A673 (cell line): Measurements from ENCODE around the gene ERMAP.

Experiments used
- EZH2 ChIP-seq: fragments of 200-600 bp; sonication (generic); IDR thresholded peaks from 2 replicates; pipeline ENCODE4 v1.6.1; 2017; ENCODE audit warnings: borderline replicate concordance, low read depth, mild to moderate bottlenecking, mixed read lengths, antibody characterized with exemption, low read length; ENCODE audit not compliant: poor library complexity, severe bottlenecking
- TF ChIP-seq, protein P1 (sequence below): fragments of 300-800, 200-600 bp; sonication (generic); conservative IDR thresholded peaks from 2 replicates; pipeline ENCODE4 v1.5.1; 2017; ENCODE audit warnings: low read depth, mild to moderate bottlenecking, antibody characterized with exemption, low read length, moderate library complexity, mixed read lengths

DNA sequence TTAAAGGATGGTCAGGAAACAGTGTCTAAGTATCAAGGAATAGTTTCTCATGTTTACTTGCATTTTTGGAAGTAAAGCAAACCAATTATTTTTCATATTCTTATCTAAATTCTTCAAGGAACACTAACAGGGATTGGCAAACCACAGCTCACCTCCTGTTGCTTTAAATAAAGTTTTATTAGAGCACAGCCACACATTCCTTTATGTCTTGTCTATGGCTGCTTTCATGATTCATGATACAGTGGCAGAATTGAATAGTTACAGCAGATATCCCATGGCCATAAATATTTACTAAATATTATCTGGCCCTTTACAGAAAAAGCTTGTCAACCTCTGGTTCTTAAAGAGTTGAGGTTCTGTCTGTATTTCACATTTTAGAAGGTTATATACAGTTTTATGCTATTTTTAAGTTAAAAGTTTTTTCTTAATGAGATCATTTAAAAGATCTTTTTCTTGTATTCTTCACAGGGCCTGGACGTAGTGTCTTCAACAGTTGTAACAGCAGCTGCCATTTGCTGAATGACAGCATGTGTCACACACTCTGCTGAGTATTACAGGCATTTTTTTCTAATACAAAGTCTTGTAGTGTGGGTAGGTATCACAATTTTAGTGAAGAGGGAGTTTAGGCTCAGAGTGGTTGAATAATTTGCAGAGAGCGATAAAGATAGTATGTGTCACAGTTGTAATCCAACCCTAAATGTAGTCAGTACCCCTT, 32.1 kb downstream of the ERMAP start:
- TF ChIP-seq, protein P1, sequence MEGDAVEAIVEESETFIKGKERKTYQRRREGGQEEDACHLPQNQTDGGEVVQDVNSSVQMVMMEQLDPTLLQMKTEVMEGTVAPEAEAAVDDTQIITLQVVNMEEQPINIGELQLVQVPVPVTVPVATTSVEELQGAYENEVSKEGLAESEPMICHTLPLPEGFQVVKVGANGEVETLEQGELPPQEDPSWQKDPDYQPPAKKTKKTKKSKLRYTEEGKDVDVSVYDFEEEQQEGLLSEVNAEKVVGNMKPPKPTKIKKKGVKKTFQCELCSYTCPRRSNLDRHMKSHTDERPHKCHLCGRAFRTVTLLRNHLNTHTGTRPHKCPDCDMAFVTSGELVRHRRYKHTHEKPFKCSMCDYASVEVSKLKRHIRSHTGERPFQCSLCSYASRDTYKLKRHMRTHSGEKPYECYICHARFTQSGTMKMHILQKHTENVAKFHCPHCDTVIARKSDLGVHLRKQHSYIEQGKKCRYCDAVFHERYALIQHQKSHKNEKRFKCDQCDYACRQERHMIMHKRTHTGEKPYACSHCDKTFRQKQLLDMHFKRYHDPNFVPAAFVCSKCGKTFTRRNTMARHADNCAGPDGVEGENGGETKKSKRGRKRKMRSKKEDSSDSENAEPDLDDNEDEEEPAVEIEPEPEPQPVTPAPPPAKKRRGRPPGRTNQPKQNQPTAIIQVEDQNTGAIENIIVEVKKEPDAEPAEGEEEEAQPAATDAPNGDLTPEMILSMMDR, result no peak
- TF ChIP-seq EZH2, result no peak
